GM12891 (cell line): ENCODE data around the gene CAPRIN1.

Source experiments
- POLR2A ChIP-seq: IDR thresholded peaks from 2 replicates; pipeline ENCODE4 v1.6.1; 2011; ENCODE audit warnings: low read depth, low read length, control low read depth
- POLR2AphosphoS5 ChIP-seq: IDR thresholded peaks from 2 replicates; pipeline ENCODE4 v1.6.1; 2011; ENCODE audit warnings: low read depth, low read length, control low read depth

DNA sequence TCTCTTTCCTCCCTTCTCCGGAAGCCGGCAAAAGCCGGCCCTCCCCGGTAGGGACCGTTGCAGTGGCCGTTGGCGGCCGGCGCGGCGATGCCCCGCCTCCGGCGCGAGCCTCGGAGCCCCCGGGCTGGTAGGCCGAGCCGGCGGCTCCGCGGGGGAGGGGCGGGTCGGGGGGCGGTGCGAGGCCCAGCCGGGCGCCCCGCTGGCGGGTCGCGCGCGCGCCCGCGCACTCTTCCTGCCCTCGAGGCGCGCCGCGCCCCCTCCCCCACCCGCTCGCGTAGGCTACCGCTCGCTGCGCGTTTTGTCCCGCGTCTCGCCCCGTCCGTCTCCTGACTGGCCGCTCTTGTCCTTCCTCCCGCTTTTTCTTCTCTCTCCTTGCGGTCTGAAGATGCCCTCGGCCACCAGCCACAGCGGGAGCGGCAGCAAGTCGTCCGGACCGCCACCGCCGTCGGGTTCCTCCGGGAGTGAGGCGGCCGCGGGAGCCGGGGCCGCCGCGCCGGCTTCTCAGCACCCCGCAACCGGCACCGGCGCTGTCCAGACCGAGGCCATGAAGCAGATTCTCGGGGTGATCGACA is 591 bp downstream of the CAPRIN1 start:
- TF ChIP-seq POLR2AphosphoS5 (no peak), POLR2A (peak; percentile 28; the same call in 1 of the 2 replicates)
